Iris pigment epithelial cell (primary cell): ENCODE data around the gene RHBDD3.
"Not testable (repeated sequence)": the region's sequence is repeated elsewhere in the genome, so short reads cannot be mapped to it uniquely, and the experiment has no call there.

Experiments
- DNase-seq: peaks from one replicate; pipeline ENCODE4 v3.0.0-alpha.2; 2011; ENCODE audit warnings: low read depth

The RHBDD3 gene

DNA sequence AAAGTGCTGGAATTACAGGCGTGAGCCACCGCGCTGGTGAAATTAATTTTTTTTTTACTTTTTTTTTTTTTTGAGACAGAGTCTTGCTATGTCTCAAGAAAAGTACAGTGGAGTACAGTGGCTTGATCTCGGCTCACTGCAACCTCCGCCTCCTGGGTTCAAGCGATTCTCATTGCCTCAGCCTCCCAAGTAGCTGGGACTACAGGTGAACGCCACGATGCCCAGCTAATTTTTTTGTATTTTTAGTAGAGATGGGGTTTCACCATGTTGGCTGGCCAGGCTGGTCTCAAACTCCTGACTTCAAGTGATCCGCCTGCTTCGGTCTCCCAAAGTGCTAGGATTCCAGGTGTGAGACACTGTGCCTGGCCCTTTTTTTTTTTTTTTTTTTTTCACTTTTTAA, 19.9 kb downstream of the RHBDD3 start:
- DNase-seq: not testable (repeated sequence)

GRCh38 chr22:29245626-29246385, 22.0 kb downstream of the RHBDD3 start:
- DNase-seq: peak; percentile 57

GRCh38 chr22:29244785-29245625, 22.8 kb downstream of the RHBDD3 start:
- DNase-seq: no peak

DNA sequence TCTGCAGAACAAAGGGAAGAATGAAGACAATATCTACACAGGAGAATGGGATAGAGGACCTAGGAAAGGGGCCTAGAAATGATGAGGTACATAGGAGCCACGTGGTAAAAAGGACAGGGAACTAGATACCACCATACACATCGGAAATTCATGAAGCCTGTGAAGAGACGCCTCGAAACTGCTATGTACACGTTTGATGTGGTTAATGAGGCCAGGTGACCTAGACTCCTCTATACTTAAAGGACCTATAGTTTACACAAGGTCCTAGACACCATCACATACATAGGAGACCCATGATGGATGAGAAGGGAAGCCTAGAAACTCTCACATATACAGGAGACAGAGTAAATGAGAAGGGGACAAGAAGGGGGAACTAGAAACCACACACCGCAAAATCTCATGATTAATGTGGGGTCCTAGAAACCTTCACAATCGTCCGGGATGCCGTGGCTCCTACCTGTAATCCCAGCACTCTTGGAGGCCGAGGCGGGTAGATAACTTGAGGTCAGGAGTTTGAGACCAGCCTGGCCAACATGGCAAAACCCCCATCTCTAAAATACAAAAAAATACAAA, 23.8 kb downstream of the RHBDD3 start:
- no peak for DNase-seq

DNA sequence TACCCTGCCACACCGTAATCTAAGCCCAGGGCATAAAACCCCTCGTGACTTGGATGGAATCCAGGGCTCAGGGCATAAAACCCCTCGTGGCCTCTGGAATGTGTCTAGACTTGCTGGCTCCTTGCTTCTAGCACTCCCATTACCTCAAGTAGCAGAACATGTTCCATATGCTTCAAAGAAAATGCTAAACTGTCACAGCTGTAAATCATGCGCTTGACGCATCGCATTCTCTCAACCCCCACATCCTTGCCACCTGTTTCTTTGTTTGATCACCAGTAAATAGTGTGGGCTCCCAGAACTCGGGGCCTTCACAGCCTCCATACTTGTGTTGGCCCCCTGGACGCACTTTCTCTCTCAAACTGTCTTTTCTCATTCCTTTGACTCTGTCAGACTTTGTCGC, 27.3 kb downstream of the RHBDD3 start:
- DNase-seq: not testable (repeated sequence)

GRCh38 chr22:29233277-29233877, 34.4 kb downstream of the RHBDD3 start:
- DNase-seq: no peak

DNA sequence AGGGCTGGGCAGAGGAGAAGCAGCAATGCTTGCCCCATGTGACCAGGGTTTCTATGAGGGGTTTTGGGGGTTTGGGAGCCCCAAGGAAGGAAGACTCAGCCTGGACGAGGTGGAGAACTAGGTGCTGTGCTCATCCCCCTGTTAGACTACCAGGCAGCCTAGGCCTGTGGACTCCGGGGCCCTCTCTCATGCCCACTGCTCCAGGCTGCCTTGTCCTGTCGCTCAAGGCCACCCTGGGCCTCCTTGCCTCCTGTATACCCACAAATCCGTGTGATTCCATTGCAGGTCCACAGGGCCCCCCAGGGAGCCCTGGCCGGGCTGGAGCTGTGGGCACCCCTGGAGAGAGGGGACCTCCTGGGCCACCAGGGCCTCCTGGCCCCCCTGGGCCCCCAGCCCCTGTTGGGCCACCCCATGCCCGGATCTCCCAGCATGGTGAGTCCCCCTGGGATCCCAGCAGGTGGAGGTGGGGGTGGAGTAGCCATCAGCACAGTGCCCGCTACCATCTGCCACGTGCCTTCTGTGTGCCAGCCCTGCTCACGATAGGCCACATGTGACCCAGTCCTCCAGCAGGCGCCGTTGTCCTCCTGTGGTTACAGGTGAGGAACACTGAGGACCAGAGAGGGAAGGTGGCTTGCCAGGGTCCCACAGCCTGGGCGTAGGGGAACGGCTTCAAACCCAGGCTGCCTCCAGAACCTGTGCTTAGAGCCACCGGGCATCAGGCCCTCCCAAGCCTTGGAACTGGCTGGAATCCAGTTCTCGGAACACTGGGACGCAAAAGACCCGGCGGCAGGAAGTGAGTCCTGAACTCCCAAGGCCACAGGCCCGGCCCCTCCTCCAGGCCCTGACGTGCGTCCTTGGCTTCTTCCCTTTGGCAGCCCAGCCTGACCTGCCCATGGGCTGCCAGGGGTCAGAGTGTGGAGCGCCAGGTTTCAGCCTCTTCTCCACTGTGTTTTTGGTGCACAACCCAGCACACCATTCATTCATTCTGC, 35.5 kb downstream of the RHBDD3 start:
- DNase-seq: peak; percentile 6

DNA sequence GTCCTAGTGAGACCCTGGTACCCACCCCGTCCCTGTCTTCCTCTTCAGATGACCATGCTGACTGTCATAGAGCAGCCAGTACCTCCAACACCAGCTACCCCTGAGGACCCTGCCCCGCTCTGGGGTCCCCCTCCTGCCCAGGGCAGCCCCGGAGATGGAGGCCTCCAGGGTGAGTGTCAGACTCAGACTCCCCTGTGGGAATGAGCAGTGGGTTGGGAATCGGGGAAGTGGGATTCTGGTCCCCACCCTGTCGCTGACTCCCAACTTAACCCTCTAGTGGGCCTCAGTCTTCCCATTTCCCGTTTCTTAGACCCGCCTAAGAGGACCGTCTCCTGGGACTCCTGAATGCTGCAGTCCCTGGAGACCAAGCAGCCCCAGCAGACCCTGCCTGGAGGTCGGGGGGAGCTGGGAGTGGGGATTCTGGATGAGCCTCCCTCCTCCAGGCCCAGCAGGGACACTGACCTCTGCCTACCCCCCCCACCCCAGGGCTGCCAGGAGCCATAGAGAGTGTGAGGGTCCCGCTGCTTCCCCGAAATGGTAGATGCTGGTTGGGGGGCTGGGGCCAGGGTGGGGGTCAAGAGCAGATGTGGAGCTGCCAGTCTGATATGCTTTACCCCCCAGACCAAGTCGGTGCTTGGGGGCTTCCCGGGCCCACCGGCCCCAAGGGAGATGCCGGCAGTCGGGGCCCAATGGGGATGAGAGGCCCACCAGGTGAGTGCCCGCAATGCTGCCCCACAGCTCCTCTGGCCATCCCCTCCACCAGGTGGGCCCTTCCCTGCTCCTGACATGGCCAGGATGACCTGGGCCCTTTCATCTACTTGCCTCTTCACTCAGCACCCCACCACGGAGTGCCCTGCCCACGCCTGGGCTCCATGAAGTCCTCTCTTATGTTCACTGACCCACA, 36.6 kb downstream of the RHBDD3 start:
- no peak for DNase-seq

DNA sequence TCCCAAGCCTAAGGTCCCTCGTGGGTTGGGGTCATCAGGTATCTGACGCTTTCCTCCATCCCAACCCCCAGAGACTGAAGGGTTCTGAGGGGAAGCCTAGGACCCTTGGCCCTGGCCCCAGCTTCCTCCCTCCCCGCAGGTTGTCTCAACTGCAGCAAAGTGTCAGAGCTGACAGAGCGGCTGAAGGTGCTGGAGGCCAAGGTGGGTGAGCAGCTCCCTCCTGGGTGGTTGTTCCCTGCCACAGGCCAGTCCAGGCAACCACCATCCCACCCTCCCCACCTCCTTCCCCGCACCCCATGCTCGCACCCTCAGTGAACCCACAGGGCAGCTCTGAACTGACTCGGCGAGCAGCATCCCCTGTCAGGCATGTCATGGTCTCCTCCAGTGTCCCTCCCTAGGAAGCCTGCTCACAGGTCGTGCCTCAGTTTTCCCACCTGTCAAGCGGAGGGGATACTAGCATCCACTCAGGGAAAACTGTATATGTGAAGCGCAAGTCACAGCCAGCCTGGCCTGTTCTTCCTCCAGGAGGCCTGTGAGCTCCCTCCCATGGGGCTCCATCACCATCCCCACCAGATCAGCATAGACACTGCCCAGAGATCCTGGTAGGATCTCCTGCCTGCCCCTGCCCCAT, 41.3 kb downstream of the RHBDD3 start:
- DNase-seq: no peak

DNA sequence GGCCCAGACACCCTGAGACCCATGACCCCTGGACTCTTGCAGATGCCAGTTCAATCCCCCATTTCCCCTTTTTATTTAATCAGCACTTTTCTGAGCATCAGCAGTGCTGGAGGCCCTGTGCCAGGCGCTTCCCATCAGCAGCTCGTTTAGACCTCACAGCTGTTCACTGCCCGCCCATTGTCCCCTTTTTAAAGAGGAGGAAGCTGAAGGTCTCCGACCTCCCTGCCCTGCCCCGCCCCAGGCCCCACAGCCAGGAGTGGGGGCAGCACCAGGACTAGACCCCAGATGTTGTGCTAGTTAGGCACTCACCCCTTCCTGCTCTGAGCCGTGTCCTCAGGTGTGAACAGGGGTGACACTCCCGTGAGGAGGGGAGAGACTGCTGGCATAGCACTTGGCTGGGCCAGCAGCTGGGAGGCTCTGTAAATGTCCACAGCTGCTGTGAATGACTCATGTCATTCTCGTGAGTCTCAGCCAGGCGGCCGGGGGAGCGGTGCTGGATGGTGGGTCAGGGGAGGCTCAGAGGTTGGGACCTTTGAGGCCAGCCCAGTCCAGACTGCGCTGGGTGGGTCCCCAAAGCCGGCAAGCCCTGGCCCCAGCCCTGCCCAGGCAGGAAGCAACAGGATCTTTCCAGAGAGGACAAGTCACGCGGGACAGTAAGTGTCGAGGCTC, 42.2 kb downstream of the RHBDD3 start:
- peak; percentile 45 for DNase-seq

DNA sequence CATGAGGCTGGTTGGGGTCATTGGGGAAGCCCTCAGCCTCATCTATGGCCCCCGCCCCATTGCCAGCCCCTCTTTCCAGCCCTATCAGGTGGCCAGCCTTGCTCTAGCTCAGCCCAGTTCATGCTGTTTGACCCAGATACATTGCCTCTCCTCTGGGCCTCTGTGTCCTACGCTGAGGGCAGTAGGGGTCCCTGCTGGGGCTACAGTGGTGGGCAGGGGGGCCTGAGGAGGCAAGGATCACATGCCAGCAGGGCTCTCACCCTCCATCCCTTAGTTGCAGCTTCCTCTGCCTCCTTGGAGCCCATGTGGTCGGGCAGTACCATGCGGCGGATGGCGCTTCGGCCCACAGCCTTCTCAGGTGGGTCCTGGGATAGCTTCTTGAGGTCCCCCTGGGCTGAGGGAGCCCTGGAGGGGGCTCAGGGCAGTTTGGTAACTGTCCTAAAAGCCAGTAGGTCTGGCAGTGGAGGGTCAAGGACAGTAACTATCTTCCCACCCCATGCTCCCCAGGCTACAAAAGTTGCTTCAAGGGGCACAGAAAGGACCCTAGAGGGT, 42.8 kb downstream of the RHBDD3 start:
- DNase-seq: no peak

- DNase-seq: no peak
These were observed 43.5 kb downstream of the RHBDD3 start for GRCh38 chr22:29224121-29224858.

DNA sequence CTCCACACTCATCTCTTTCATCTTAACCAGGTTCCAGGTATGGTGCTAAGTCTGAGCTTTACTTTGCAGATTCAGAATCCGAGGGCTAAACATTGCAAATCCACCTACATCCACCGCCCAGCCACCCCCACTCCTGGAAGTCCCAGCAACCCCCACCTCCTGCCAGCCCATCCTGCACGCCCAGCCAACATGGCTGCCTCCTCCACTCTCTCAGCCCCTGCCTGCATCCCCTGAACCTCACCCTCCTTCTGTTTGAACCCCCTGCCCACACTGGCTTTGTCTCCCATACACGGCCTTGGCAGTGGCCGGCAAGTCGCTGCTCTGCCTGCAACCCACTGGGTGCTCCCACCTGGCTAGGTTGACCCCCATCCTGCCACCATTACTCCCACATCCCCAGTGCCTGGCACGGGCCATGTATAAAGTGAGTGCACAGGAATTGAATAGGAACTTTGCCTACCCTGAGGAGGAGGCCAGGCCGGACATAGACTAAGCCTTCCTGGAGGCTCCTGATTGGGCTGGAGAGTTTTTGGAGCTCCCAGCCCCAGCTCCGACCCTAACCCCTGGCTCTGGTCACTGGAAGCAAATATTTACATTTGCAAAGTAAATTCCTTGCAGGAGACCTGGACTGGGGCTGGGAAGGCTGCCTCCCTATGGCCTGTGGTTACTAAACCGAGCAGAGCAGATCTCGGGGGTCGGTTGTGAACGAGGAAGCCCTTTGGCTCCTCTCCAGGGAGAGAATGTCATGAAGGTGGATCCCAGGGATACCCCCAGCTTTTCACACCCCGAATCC, 47.7 kb downstream of the RHBDD3 start:
- DNase-seq: no peak

GRCh38 chr22:29219409-29219782, 48.4 kb downstream of the RHBDD3 start:
- DNase-seq: not testable (repeated sequence)

GRCh38 chr22:29218758-29219408, 48.9 kb downstream of the RHBDD3 start:
- DNase-seq: no peak

- no peak for DNase-seq
These were observed 49.7 kb downstream of the RHBDD3 start for GRCh38 chr22:29217827-29218757.
